Stimulated activated CD8-positive, alpha-beta memory T cell treated with anti-CD3 and anti-CD28 coated beads, Interleukin-7, amount 100 ng/mL, for 1 hour (primary cell): Measurements from ENCODE around the gene MRPL19.

Source experiments
- DNase-seq, 2 donors: peaks; one replicate each; pipeline ENCODE4 v3.0.0-alpha.2; 2020; ENCODE audit warnings: low read depth in 2 of 2

MRPL19 gene

DNA sequence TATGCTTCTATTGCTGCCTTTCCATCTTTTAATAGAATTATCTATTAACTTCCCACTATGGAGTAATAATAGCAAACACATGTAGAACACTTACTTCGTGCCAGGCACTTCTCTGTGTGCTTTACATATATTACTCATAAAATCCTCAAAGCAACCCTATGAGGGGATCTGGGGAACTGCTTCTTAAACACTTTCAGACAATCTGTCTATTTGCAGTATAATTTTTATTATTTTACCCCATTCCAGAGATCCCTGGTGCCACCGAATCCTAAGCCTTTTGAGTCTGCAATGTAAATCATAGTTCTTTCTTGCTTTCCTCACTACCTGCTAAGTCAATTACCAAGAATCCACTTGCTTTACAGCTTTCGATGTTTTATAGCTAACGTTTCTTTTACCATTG lies 89.7 kb downstream of the MRPL19 start:
- no peak for DNase-seq

DNA sequence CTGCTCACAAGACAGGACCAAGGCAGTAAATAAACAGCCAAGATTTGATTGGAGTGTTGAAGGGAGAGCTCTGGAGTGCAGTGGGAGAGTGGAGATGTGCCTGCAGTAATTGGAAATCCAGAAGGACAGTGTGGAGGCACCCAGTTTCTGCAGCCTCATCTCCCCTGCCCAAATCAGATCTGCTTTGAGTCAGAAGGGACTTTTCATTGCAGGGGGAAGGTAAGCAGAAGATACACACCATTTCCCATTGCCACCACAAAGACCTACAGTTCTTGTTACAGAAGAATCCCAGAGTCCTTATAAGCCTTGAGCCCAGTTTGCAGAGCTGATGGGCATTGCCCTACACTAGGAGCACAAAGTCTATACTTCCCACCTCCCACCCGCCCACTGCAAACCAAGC lies 91.4 kb downstream of the MRPL19 start:
- no peak for DNase-seq
